HG03175 (cell line): Measurements from ENCODE around the gene EEFSEC.

Experiments
- ATAC-seq: cut with Tn5 transposase; IDR thresholded peaks from one replicate; pipeline ENCODE4 v1.9.1; 2021; ENCODE audit warnings: mild to moderate bottlenecking, moderate library complexity; ENCODE audit not compliant: unreplicated experiment

EEFSEC gene

GRCh38 chr3:128215800-128216495 lies 62.7 kb downstream of the EEFSEC start:
- no peak for ATAC-seq

- ATAC-seq, result no peak
Measured at GRCh38 chr3:128217702-128218547, 64.6 kb downstream of the EEFSEC start.

GRCh38 chr3:128218548-128219257 lies 65.4 kb downstream of the EEFSEC start:
- ATAC-seq, result no peak

GRCh38 chr3:128221328-128221727 lies 68.0 kb downstream of the EEFSEC start:
- no peak for ATAC-seq

GRCh38 chr3:128222796-128223385 lies 69.6 kb downstream of the EEFSEC start:
- ATAC-seq, result no peak

- no peak for ATAC-seq
Measured at GRCh38 chr3:128226186-128226725, 73.0 kb downstream of the EEFSEC start.

- no peak for ATAC-seq
Measured at GRCh38 chr3:128226795-128227395, 73.6 kb downstream of the EEFSEC start.

GRCh38 chr3:128227507-128227906 lies 74.2 kb downstream of the EEFSEC start:
- no peak for ATAC-seq

- ATAC-seq, result no peak
Measured at GRCh38 chr3:128228366-128228910, 75.2 kb downstream of the EEFSEC start.

GRCh38 chr3:128229106-128229857 lies 76.0 kb downstream of the EEFSEC start:
- no peak for ATAC-seq

- ATAC-seq, result no peak
Measured at GRCh38 chr3:128231606-128232005, 78.3 kb downstream of the EEFSEC start.

- no peak for ATAC-seq
Measured at GRCh38 chr3:128232376-128233178, 79.3 kb downstream of the EEFSEC start.

GRCh38 chr3:128235207-128235926 lies 82.1 kb downstream of the EEFSEC start:
- no peak for ATAC-seq

- no peak for ATAC-seq
Measured at GRCh38 chr3:128236657-128237056, 83.4 kb downstream of the EEFSEC start.

- no peak for ATAC-seq
Measured at GRCh38 chr3:128237348-128238183, 84.3 kb downstream of the EEFSEC start.

- no peak for ATAC-seq
Measured at GRCh38 chr3:128238184-128238489, 84.9 kb downstream of the EEFSEC start.

GRCh38 chr3:128239304-128239703 lies 86.0 kb downstream of the EEFSEC start:
- ATAC-seq, result no peak
